ENCODE measurements around the gene MIEF1. TPM values are rescaled to one million over a fixed set of nuclear protein-coding genes. Genes with fewer than 3 reads are reported as not detected.

MIEF1 gene
- total and polyA plus RNA-seq, 11 donors: 6.5 to 25.2 (median 18.7) TPM

- Histone ChIP-seq H3K9me3 (no peaks in the 10 kb centered on the region), H3K36me3 (no peaks in the 10 kb centered on the region), H3K4me1 (peaks cover 16 to 69% (median 37%) of the 10 kb centered on the region in 12 donors), H3K4me3 (no peak overlapping the region), H3K27ac (peak overlapping the region; percentile 52 to 89 (median 72)), H3K27me3 (peaks cover 0 to 12% (median 6%) of the 10 kb centered on the region in 9 donors)
- intact Hi-C loops (cut with DNase I): loop anchor here in 3 of 10 donors (5.0 kb wide), 2 partner anchors 55 to 60 kb away; partner anchors contain the start of gene ATF4 (in 1 of the 3)
- TF ChIP-seq CTCF (IDR thresholded peaks at IDR 0.05): peak in 11 of 12 donors; percentile 2 to 50 (median 33)
- TF ChIP-seq POLR2A (IDR thresholded peaks at IDR 0.05): peak in 1 of 2 donors; percentile 16
- DNase-seq (peak; percentile 63 to 84 (median 75)), ATAC-seq (peak; percentile 51 to 68 (median 59))
- WGBS, 4 donors: 50 to 52% (median 52%) methylated on average over 13 of the region's 13 CpGs
Measured at GRCh38 chr22:39462443-39463221, 39.5 kb upstream of the MIEF1 start.

GRCh38 chr22:39463277-39463676, 38.8 kb upstream of the MIEF1 start:
- no peaks in the 10 kb centered on the region for H3K9me3 ChIP-seq
- no peaks in the 10 kb centered on the region for H3K36me3 ChIP-seq
- TF ChIP-seq POLR2A (IDR thresholded peaks at IDR 0.05) (no peak), CTCF (IDR thresholded peaks at IDR 0.05) (no peak)
- peaks cover 16 to 66% (median 35%) of the 10 kb centered on the region in 12 donors for H3K4me1 ChIP-seq
- WGBS, 4 donors: 84 to 95% (median 89%) methylated on average over 5 to 6 of the region's 6 CpGs
- H3K4me3 ChIP-seq: no peak overlapping the region
- ATAC-seq (no peak), DNase-seq (no peak)
- H3K27ac ChIP-seq: peak overlapping the region; percentile 52 to 89 (median 72)
- H3K27me3 ChIP-seq: peaks cover 0 to 6% (median 3%) of the 10 kb centered on the region in 9 donors
- intact Hi-C loops (cut with DNase I): loop anchor here in 3 of 10 donors (5.0 kb wide), 2 partner anchors 54 to 59 kb away; partner anchors contain the start of gene ATF4 (in 1 of the 3)

GRCh38 chr22:39463931-39464390, 38.1 kb upstream of the MIEF1 start:
- H3K27me3 ChIP-seq: no peaks in the 10 kb centered on the region
- no peaks in the 10 kb centered on the region for H3K9me3 ChIP-seq
- intact Hi-C loops (cut with DNase I): loop anchor here in 3 of 10 donors (5.0 kb wide), 2 partner anchors 53 to 58 kb away; partner anchors contain the start of gene ATF4 (in 1 of the 3)
- no peak overlapping the region for H3K4me3 ChIP-seq
- no peaks in the 10 kb centered on the region for H3K36me3 ChIP-seq
- TF ChIP-seq CTCF (IDR thresholded peaks at IDR 0.05) (no peak), POLR2A (IDR thresholded peaks at IDR 0.05) (no peak)
- H3K27ac ChIP-seq: peak overlapping the region in 7 of 12 donors; percentile 63 to 89 (median 74)
- peaks cover 16 to 65% (median 31%) of the 10 kb centered on the region in 12 donors for H3K4me1 ChIP-seq
- DNase-seq (peak in 3 of 5 donors; percentile 46 to 79 (median 50)), ATAC-seq (peak in 3 of 4 donors; percentile 67 to 78 (median 69))
- WGBS, 4 donors: 76 to 79% (median 77%) methylated on average over 7 to 10 of the region's 10 CpGs
